GM23338 (cell line): ENCODE data around the gene C10orf90. TPM values are rescaled to one million over a fixed set of nuclear protein-coding genes. Genes with fewer than 3 reads are reported as not detected.

Source experiments
- ATAC-seq: fragments of 200-7000 bp; cut with Tn5 transposase; 3 replicates; pipeline ENCODE4 v1.9.1; 2020
- DNase-seq: peaks from one replicate; pipeline ENCODE4 v3.0.0-alpha.2; 2015; ENCODE audit warnings: low spot score
- H2AFZ ChIP-seq: fragments of 200-600 bp; sonication (generic); 2 replicates; pipeline ENCODE4 v1.8.0; 2016; ENCODE audit warnings: antibody characterized with exemption, mild to moderate bottlenecking, moderate library complexity
- H3F3A ChIP-seq: fragments of 200-600 bp; sonication (generic); replicated peaks from 2 replicates; pipeline ENCODE4 v1.8.0; 2017; ENCODE audit warnings: antibody characterized with exemption, mixed run types, low read depth
- H3K27ac ChIP-seq: fragments of 200-600 bp; sonication (generic); 2 replicates; pipeline ENCODE4 v1.6.1; 2016; ENCODE audit warnings: low read depth
- H3K27me3 ChIP-seq: fragments of 200-600 bp; sonication (generic); 2 replicates; pipeline ENCODE4 v1.8.0; 2016; ENCODE audit warnings: mild to moderate bottlenecking, mixed run types, moderate library complexity; ENCODE audit not compliant: insufficient read depth
- H3K36me3 ChIP-seq: fragments of 200-600 bp; sonication (generic); 2 replicates; pipeline ENCODE4 v1.8.0; 2016; ENCODE audit warnings: mild to moderate bottlenecking; ENCODE audit not compliant: insufficient read depth
- H3K4me1 ChIP-seq: fragments of 200-600 bp; sonication (generic); 2 replicates; pipeline ENCODE4 v1.8.0; 2016; ENCODE audit warnings: mild to moderate bottlenecking, moderate library complexity; ENCODE audit not compliant: insufficient read depth
- H3K4me2 ChIP-seq: fragments of 200-600 bp; sonication (generic); 2 replicates; pipeline ENCODE4 v1.7.1; 2017; ENCODE audit warnings: mixed run types
- H3K4me3 ChIP-seq: fragments of 200-600 bp; sonication (generic); 2 replicates; pipeline ENCODE4 v1.6.1; 2016; ENCODE audit warnings: mixed run types
- H3K79me2 ChIP-seq: fragments of 200-600 bp; sonication (generic); replicated peaks from 2 replicates; pipeline ENCODE4 v1.8.0; 2017; ENCODE audit warnings: mild to moderate bottlenecking; ENCODE audit not compliant: insufficient read depth
- H3K9me2 ChIP-seq: fragments of 200-600 bp; sonication (generic); 2 replicates; pipeline ENCODE4 v1.8.0; 2017; ENCODE audit not compliant: insufficient read depth
- H4K20me1 ChIP-seq: fragments of 200-600 bp; sonication (generic); replicated peaks from 2 replicates; pipeline ENCODE4 v1.8.0; 2017; ENCODE audit warnings: mild to moderate bottlenecking; ENCODE audit not compliant: insufficient read depth
- H3K27ac Mint-ChIP-seq: 2 replicates; pipeline ENCODE4 v1.8.0; 2020; ENCODE audit warnings: inconsistent platforms, mild to moderate bottlenecking, moderate library complexity, mixed read lengths
- H3K27me3 Mint-ChIP-seq: 3 replicates; pipeline ENCODE4 v1.8.0; 2022; ENCODE audit warnings: low read depth, mild to moderate bottlenecking, moderate library complexity, mixed read lengths, inconsistent platforms; ENCODE audit not compliant: insufficient read depth, poor library complexity
- H3K36me3 Mint-ChIP-seq: 3 replicates; pipeline ENCODE4 v1.8.0; 2021; ENCODE audit warnings: low read depth, mild to moderate bottlenecking, inconsistent platforms, moderate library complexity, mixed read lengths
- H3K4me1 Mint-ChIP-seq: 3 replicates; pipeline ENCODE4 v1.8.0; 2020; ENCODE audit warnings: mild to moderate bottlenecking, inconsistent platforms, mixed read lengths
- H3K4me3 Mint-ChIP-seq: 3 replicates; pipeline ENCODE4 v1.8.0; 2021; ENCODE audit warnings: moderate library complexity, mild to moderate bottlenecking, inconsistent platforms, mixed read lengths
- H3K9me3 Mint-ChIP-seq: 3 replicates; pipeline ENCODE4 v1.8.0; 2020; ENCODE audit warnings: moderate library complexity, mild to moderate bottlenecking, inconsistent platforms, mixed read lengths
- CREB1 ChIP-seq: fragments of 250-450 bp; sonication (Bioruptor Pico); IDR thresholded peaks from 2 replicates; pipeline ENCODE4 v1.5.0; 2020; ENCODE audit warnings: low read depth, mild to moderate bottlenecking, moderate library complexity
- EZH2 ChIP-seq: fragments of 200-600 bp; sonication (generic); IDR thresholded peaks from one replicate; pipeline ENCODE4 v1.8.0; 2017; ENCODE audit warnings: antibody characterized with exemption, mild to moderate bottlenecking, low read depth; ENCODE audit not compliant: unreplicated experiment
- EZH2phosphoT487 ChIP-seq: fragments of 200-600 bp; sonication (generic); IDR thresholded peaks from one replicate; pipeline ENCODE4 v1.8.1; 2018; ENCODE audit warnings: antibody characterized with exemption; ENCODE audit not compliant: unreplicated experiment
- JUNB ChIP-seq: IDR thresholded peaks from one replicate; pipeline ENCODE4 v1.6.1; 2016; ENCODE audit warnings: antibody characterized with exemption; ENCODE audit not compliant: unreplicated experiment
- NANOG ChIP-seq: IDR thresholded peaks from 2 replicates; pipeline ENCODE4 v1.6.1; 2016; ENCODE audit warnings: antibody characterized with exemption, borderline replicate concordance
- POLR2AphosphoS5 ChIP-seq: IDR thresholded peaks from 2 replicates; pipeline ENCODE4 v1.6.1; 2016; ENCODE audit warnings: antibody characterized with exemption, low read depth
- STAT1 ChIP-seq: IDR thresholded peaks from one replicate; pipeline ENCODE4 v1.6.1; 2016; ENCODE audit warnings: antibody characterized with exemption; ENCODE audit not compliant: unreplicated experiment
- ZNF114 ChIP-seq: fragments of 250-450 bp; sonication (Bioruptor Pico); IDR thresholded peaks from 2 replicates; pipeline ENCODE4 v1.5.0; 2020; ENCODE audit warnings: mild to moderate bottlenecking, moderate library complexity
- polyA plus RNA-seq: library from polyadenylated mRNA; unstranded; fragments of >200 nt; fragmentation: Nextera tagmentation; extraction: Ambion mirVana; gene quantifications from 2 replicates; pipeline ENCODE4 v1.2.1, GENCODE V29; 2016
- total RNA-seq: library from RNA; depleted of rRNA; stranded (reverse); fragments of >200 nt; shearing (Covaris generic); gene quantifications from 2 replicates; pipeline ENCODE4 v1.2.3, GENCODE V29; 2014
- TF ChIP-seq, protein P1 (sequence below): IDR thresholded peaks from one replicate; pipeline ENCODE4 v1.6.1; 2018; ENCODE audit warnings: antibody characterized with exemption; ENCODE audit not compliant: unreplicated experiment
- TF ChIP-seq, protein P2 (sequence below): fragments of 250-450 bp; sonication (Bioruptor Pico); IDR thresholded peaks from 2 replicates; pipeline ENCODE4 v1.5.0; 2020; ENCODE audit warnings: mild to moderate bottlenecking, moderate library complexity
- TF ChIP-seq, protein P3 (sequence below): IDR thresholded peaks from 2 replicates; pipeline ENCODE4 v1.6.1; 2016; ENCODE audit warnings: antibody characterized with exemption

The C10orf90 gene
- total and polyA plus RNA-seq, 2 experiments from 2014 or later, result 0.76 to 0.97 TPM

DNA sequence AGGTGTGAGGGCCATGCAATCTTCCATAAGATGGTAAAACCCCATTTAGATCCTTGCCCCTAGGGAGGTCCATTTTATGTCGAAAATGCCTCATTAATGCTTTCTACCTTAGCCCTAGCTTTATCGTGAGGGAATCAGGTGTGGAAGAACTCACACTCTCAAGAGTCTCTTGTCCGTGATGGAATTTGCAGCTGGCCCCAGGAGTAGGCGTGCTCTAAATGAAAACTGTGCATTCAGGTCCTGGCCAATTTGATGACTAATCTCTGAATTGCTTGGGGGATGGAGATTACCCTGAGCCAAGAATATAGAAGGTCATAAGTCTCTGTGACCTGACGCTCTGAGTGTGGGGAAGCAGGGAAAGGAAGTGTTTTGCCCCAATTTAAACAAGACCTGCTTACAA, 6.6 kb downstream of the C10orf90 start (continued):
- TF ChIP-seq ZNF114 (no peak), CREB1 (CRISPR knock-in tag) (no peak), POLR2AphosphoS5 (no peak), STAT1 (no peak)
- TF ChIP-seq, protein P1, sequence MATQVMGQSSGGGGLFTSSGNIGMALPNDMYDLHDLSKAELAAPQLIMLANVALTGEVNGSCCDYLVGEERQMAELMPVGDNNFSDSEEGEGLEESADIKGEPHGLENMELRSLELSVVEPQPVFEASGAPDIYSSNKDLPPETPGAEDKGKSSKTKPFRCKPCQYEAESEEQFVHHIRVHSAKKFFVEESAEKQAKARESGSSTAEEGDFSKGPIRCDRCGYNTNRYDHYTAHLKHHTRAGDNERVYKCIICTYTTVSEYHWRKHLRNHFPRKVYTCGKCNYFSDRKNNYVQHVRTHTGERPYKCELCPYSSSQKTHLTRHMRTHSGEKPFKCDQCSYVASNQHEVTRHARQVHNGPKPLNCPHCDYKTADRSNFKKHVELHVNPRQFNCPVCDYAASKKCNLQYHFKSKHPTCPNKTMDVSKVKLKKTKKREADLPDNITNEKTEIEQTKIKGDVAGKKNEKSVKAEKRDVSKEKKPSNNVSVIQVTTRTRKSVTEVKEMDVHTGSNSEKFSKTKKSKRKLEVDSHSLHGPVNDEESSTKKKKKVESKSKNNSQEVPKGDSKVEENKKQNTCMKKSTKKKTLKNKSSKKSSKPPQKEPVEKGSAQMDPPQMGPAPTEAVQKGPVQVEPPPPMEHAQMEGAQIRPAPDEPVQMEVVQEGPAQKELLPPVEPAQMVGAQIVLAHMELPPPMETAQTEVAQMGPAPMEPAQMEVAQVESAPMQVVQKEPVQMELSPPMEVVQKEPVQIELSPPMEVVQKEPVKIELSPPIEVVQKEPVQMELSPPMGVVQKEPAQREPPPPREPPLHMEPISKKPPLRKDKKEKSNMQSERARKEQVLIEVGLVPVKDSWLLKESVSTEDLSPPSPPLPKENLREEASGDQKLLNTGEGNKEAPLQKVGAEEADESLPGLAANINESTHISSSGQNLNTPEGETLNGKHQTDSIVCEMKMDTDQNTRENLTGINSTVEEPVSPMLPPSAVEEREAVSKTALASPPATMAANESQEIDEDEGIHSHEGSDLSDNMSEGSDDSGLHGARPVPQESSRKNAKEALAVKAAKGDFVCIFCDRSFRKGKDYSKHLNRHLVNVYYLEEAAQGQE, result no peak

DNA sequence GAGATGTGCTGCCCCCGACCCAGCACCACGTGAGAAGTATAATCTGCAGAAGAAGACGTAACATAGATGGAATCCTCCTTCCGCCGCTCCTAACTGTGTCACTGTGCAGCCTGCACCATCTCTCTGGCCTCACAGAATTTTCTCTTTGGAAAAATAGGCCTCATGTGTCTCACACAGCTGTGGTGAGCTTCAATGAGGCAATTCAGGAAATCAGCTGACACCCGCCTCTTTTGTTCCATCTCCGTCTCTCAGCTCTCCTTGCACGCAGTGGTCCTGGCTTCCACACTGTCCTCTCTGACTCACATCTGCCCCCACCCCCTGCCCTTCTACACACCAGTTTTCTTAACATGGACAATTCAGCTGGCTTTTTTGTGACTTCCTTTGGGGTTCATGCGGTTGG, 7.2 kb downstream of the C10orf90 start:
- H4K20me1 ChIP-seq, result no peaks in the 10 kb centered on the region
- H3K27me3 Mint-ChIP-seq, result peaks cover 8% of the 10 kb centered on the region
- no peak overlapping the region for H3K27ac ChIP-seq
- peaks cover 7% of the 10 kb centered on the region; the same call in 1 of the 2 replicates for H3K9me2 ChIP-seq
- no peaks in the 10 kb centered on the region for H3K36me3 Mint-ChIP-seq
- no peak for DNase-seq
- no peaks in the 10 kb centered on the region for H3K4me1 ChIP-seq
- H3K4me2 ChIP-seq, result no peak overlapping the region
- no peak for ATAC-seq
- H3K4me3 Mint-ChIP-seq, result no peak overlapping the region
- H3K4me1 Mint-ChIP-seq, result no peaks in the 10 kb centered on the region; the same call in 2 of the 3 replicates
- H3K9me3 Mint-ChIP-seq, result no peaks in the 10 kb centered on the region
- no peak overlapping the region for H3K27ac Mint-ChIP-seq
- no peak overlapping the region for H3K4me3 ChIP-seq
- no peaks in the 10 kb centered on the region for H3K36me3 ChIP-seq
- H3F3A ChIP-seq, result no peaks in the 10 kb centered on the region
- H3K27me3 ChIP-seq, result no peaks in the 10 kb centered on the region
- H3K79me2 ChIP-seq, result no peaks in the 10 kb centered on the region
- H2AFZ ChIP-seq, result no peak overlapping the region
- TF ChIP-seq NANOG, result no peak
- TF ChIP-seq JUNB, result no peak
- TF ChIP-seq, protein P2, sequence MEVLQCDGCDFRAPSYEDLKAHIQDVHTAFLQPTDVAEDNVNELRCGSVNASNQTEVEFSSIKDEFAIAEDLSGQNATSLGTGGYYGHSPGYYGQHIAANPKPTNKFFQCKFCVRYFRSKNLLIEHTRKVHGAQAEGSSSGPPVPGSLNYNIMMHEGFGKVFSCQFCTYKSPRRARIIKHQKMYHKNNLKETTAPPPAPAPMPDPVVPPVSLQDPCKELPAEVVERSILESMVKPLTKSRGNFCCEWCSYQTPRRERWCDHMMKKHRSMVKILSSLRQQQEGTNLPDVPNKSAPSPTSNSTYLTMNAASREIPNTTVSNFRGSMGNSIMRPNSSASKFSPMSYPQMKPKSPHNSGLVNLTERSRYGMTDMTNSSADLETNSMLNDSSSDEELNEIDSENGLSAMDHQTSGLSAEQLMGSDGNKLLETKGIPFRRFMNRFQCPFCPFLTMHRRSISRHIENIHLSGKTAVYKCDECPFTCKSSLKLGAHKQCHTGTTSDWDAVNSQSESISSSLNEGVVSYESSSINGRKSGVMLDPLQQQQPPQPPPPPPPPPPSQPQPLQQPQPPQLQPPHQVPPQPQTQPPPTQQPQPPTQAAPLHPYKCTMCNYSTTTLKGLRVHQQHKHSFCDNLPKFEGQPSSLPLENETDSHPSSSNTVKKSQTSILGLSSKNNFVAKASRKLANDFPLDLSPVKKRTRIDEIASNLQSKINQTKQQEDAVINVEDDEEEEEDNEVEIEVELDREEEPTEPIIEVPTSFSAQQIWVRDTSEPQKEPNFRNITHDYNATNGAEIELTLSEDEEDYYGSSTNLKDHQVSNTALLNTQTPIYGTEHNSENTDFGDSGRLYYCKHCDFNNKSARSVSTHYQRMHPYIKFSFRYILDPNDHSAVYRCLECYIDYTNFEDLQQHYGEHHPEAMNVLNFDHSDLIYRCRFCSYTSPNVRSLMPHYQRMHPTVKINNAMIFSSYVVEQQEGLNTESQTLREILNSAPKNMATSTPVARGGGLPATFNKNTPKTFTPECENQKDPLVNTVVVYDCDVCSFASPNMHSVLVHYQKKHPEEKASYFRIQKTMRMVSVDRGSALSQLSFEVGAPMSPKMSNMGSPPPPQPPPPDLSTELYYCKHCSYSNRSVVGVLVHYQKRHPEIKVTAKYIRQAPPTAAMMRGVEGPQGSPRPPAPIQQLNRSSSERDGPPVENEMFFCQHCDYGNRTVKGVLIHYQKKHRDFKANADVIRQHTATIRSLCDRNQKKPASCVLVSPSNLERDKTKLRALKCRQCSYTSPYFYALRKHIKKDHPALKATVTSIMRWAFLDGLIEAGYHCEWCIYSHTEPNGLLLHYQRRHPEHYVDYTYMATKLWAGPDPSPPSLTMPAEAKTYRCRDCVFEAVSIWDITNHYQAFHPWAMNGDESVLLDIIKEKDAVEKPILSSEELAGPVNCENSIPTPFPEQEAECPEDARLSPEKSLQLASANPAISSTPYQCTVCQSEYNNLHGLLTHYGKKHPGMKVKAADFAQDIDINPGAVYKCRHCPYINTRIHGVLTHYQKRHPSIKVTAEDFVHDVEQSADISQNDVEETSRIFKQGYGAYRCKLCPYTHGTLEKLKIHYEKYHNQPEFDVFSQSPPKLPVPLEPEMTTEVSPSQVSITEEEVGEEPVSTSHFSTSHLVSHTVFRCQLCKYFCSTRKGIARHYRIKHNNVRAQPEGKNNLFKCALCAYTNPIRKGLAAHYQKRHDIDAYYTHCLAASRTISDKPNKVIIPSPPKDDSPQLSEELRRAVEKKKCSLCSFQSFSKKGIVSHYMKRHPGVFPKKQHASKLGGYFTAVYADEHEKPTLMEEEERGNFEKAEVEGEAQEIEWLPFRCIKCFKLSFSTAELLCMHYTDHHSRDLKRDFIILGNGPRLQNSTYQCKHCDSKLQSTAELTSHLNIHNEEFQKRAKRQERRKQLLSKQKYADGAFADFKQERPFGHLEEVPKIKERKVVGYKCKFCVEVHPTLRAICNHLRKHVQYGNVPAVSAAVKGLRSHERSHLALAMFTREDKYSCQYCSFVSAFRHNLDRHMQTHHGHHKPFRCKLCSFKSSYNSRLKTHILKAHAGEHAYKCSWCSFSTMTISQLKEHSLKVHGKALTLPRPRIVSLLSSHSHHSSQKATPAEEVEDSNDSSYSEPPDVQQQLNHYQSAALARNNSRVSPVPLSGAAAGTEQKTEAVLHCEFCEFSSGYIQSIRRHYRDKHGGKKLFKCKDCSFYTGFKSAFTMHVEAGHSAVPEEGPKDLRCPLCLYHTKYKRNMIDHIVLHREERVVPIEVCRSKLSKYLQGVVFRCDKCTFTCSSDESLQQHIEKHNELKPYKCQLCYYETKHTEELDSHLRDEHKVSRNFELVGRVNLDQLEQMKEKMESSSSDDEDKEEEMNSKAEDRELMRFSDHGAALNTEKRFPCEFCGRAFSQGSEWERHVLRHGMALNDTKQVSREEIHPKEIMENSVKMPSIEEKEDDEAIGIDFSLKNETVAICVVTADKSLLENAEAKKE (CRISPR knock-in tag), result no peak
- no peak for TF ChIP-seq POLR2AphosphoS5
- no peak for TF ChIP-seq STAT1
- TF ChIP-seq ZNF114, result no peak
- TF ChIP-seq EZH2phosphoT487, result no peak
- TF ChIP-seq, protein P3, sequence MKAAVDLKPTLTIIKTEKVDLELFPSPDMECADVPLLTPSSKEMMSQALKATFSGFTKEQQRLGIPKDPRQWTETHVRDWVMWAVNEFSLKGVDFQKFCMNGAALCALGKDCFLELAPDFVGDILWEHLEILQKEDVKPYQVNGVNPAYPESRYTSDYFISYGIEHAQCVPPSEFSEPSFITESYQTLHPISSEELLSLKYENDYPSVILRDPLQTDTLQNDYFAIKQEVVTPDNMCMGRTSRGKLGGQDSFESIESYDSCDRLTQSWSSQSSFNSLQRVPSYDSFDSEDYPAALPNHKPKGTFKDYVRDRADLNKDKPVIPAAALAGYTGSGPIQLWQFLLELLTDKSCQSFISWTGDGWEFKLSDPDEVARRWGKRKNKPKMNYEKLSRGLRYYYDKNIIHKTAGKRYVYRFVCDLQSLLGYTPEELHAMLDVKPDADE, result no peak
- TF ChIP-seq, protein P1, result no peak
- TF ChIP-seq EZH2, result no peak
